ENCODE data around the gene VPS36. TPM values are rescaled to one million over a fixed set of nuclear protein-coding genes. Genes with fewer than 3 reads are reported as not detected.

Gene VPS36
- total RNA-seq, 1 experiment from 2014 or later, result 34.8 TPM

DNA sequence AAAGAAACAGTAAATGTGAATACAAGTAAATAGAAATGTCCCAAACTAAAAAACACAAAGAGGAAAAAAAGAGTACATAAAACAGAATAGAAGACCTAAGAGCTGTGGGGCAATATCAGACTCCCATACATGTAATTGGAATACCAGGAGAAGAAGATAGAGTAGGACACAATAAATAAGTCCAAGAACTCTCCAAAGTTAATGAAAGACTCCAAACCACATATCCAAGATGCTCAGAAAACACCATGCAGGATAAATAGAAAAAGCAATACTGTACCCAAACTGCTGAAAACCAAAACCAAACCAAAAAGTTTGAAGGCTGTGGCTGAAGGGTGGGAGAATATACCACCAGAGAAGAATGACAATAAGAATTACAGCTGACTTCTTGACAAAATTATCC, 62.7 kb downstream of the VPS36 start:
- H3K79me2 ChIP-seq (ENCODE audit: insufficient read depth, low read length), result no peaks in the 10 kb centered on the region
- H2AFZ ChIP-seq (ENCODE audit: low read depth, low read length, poor library complexity, severe bottlenecking), result no peak overlapping the region
- H4K20me1 ChIP-seq (ENCODE audit: insufficient read depth), result no peaks in the 10 kb centered on the region
- H3K9me2 ChIP-seq (ENCODE audit: insufficient read depth), result no peaks in the 10 kb centered on the region
- H3K9ac ChIP-seq (ENCODE audit: low read length), result no peak overlapping the region
- intact Hi-C loops (cut with micrococcal nuclease), result no loop called here
- H3K27ac ChIP-seq (ENCODE audit: low read depth, low read length), result no peak overlapping the region
- no peak overlapping the region for H3K4me2 ChIP-seq (ENCODE audit: low read length)
- no peak overlapping the region for H3K4me3 ChIP-seq (replicated peaks in 1 of 2; ENCODE audit: low read depth in 1 of 2, low read length in 2 of 2)
- ChIA-PET POLR2A (no interaction called here), CTCF (interaction anchor here (1.0 kb wide), 1 partner anchor 63 kb away, joined by 3 read pairs; the partner anchor contains the start of gene VPS36), RAD21 (ENCODE audit: low non-redundant PET in 1 of 2, low total read pairs in 2 of 2, uncharacterized antibody in 2 of 2, unreplicated experiment in 2 of 2) (no interaction called here)
- no peaks in the 10 kb centered on the region for H3K27me3 ChIP-seq (ENCODE audit: insufficient read depth, low read length)
- no peaks in the 10 kb centered on the region for H3K9me3 ChIP-seq (ENCODE audit: control insufficient read depth in 1 of 2, insufficient read depth in 1 of 2, low read depth in 1 of 2, low read length in 2 of 2)
- ATAC-seq (no peak), DNase-seq (ENCODE audit: low read depth, low spot score) (no peak)
- TF ChIP-seq RAD21 (IDR thresholded peaks at IDR 0.05; ENCODE audit: low read depth), result no peak
- TF ChIP-seq, protein P1, sequence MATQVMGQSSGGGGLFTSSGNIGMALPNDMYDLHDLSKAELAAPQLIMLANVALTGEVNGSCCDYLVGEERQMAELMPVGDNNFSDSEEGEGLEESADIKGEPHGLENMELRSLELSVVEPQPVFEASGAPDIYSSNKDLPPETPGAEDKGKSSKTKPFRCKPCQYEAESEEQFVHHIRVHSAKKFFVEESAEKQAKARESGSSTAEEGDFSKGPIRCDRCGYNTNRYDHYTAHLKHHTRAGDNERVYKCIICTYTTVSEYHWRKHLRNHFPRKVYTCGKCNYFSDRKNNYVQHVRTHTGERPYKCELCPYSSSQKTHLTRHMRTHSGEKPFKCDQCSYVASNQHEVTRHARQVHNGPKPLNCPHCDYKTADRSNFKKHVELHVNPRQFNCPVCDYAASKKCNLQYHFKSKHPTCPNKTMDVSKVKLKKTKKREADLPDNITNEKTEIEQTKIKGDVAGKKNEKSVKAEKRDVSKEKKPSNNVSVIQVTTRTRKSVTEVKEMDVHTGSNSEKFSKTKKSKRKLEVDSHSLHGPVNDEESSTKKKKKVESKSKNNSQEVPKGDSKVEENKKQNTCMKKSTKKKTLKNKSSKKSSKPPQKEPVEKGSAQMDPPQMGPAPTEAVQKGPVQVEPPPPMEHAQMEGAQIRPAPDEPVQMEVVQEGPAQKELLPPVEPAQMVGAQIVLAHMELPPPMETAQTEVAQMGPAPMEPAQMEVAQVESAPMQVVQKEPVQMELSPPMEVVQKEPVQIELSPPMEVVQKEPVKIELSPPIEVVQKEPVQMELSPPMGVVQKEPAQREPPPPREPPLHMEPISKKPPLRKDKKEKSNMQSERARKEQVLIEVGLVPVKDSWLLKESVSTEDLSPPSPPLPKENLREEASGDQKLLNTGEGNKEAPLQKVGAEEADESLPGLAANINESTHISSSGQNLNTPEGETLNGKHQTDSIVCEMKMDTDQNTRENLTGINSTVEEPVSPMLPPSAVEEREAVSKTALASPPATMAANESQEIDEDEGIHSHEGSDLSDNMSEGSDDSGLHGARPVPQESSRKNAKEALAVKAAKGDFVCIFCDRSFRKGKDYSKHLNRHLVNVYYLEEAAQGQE (IDR thresholded peaks at IDR 0.05; ENCODE audit: low read depth), result no peak
- TF ChIP-seq, protein P2, sequence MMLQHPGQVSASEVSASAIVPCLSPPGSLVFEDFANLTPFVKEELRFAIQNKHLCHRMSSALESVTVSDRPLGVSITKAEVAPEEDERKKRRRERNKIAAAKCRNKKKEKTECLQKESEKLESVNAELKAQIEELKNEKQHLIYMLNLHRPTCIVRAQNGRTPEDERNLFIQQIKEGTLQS (IDR thresholded peaks at IDR 0.05), result no peak
- TF ChIP-seq EZH2phosphoT487 (IDR thresholded peaks at IDR 0.05; ENCODE audit: borderline replicate concordance), result no peak
- TF ChIP-seq SRF (IDR thresholded peaks at IDR 0.05; ENCODE audit: low read depth), result no peak
- TF ChIP-seq POLR2A (IDR thresholded peaks at IDR 0.05; ENCODE audit: borderline replicate concordance, extremely low read depth, insufficient read depth, insufficient read length), result no peak
- no TSS peak for BruUV-seq (replicated peaks)
- H3K36me3 ChIP-seq (ENCODE audit: control insufficient read depth in 1 of 2, insufficient read depth in 2 of 2, low read length in 2 of 2), result no peaks in the 10 kb centered on the region
- no peaks in the 10 kb centered on the region for H3K4me1 ChIP-seq (ENCODE audit: control insufficient read depth in 1 of 2, insufficient read depth in 2 of 2, low read length in 2 of 2)

DNA sequence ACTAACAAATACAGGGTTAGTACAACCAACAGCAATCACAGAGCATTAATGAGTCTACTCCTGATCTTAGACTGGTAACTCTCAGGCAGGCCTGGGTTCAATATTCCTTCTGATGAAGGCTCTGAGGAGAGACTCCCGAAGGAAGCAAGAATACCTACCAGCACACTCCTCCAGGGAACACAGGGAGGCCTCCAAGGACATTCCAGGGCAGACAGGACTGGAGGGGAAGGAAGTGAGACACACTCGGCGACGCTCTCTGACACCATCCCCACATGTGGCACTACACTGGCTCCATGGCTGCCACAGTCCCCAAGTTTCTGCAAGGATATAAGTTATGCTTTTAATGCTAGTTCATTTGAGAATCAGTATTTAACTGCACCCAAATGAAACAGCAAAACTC, 64.6 kb downstream of the VPS36 start:
- POLR2A ChIA-PET, result no interaction called here
- Histone ChIP-seq H3K9ac (ENCODE audit: low read length) (no peak overlapping the region), H4K20me1 (ENCODE audit: insufficient read depth) (no peaks in the 10 kb centered on the region), H3K4me2 (ENCODE audit: low read length) (no peak overlapping the region), H3K9me3 (ENCODE audit: control insufficient read depth in 1 of 2, insufficient read depth in 1 of 2, low read depth in 1 of 2, low read length in 2 of 2) (no peaks in the 10 kb centered on the region), H2AFZ (ENCODE audit: low read depth, low read length, poor library complexity, severe bottlenecking) (no peak overlapping the region), H3K27me3 (ENCODE audit: insufficient read depth, low read length) (0 out of 2 replicates have a peak, but pooled peaks cover 3% of the 10 kb centered on the region), H3K79me2 (ENCODE audit: insufficient read depth, low read length) (no peaks in the 10 kb centered on the region), H3K4me3 (replicated peaks in 1 of 2; ENCODE audit: low read depth in 1 of 2, low read length in 2 of 2) (no peak overlapping the region), H3K36me3 (ENCODE audit: control insufficient read depth in 1 of 2, insufficient read depth in 2 of 2, low read length in 2 of 2) (no peaks in the 10 kb centered on the region), H3K9me2 (ENCODE audit: insufficient read depth) (no peaks in the 10 kb centered on the region), H3K4me1 (ENCODE audit: control insufficient read depth in 1 of 2, insufficient read depth in 2 of 2, low read length in 2 of 2) (no peaks in the 10 kb centered on the region), H3K27ac (ENCODE audit: low read depth, low read length) (no peak overlapping the region)
- no peak for TF ChIP-seq ELF1 (IDR thresholded peaks at IDR 0.05; ENCODE audit: borderline replicate concordance, low read depth)
- no peak for TF ChIP-seq EZH2phosphoT487 (IDR thresholded peaks at IDR 0.05; ENCODE audit: borderline replicate concordance)
- TF ChIP-seq EGR1 (IDR thresholded peaks at IDR 0.05; ENCODE audit: low read depth), result no peak
- TF ChIP-seq TCF7L2 (IDR thresholded peaks at IDR 0.05; ENCODE audit: borderline replicate concordance, extremely low read depth, insufficient read depth, insufficient read length), result no peak
- no peak for TF ChIP-seq ZFX (IDR thresholded peaks at IDR 0.05)
- TF ChIP-seq, protein P1 (IDR thresholded peaks at IDR 0.05; ENCODE audit: low read depth), result no peak
- TF ChIP-seq SIN3A (IDR thresholded peaks at IDR 0.05; ENCODE audit: low read depth), result no peak
- no peak for TF ChIP-seq SRF (IDR thresholded peaks at IDR 0.05; ENCODE audit: low read depth)
- no peak for TF ChIP-seq CBX3 (IDR thresholded peaks at IDR 0.05; ENCODE audit: low read depth)
- TF ChIP-seq SP1 (IDR thresholded peaks at IDR 0.05; ENCODE audit: low read depth), result no peak
- TF ChIP-seq CEBPB (IDR thresholded peaks at IDR 0.05; ENCODE audit: low read depth), result no peak
- intact Hi-C loops (cut with micrococcal nuclease), result no loop called here
- RAD21 ChIA-PET (ENCODE audit: low non-redundant PET in 1 of 2, low total read pairs in 2 of 2, uncharacterized antibody in 2 of 2, unreplicated experiment in 2 of 2), result no interaction called here
- BruUV-seq (replicated peaks), result no TSS peak
- ATAC-seq (no peak), DNase-seq (ENCODE audit: low read depth, low spot score) (no peak)
- CTCF ChIA-PET, result no interaction called here

Data from HCT116 (cell line).